Measurements from ENCODE around the gene AK3.
"Not testable (repeated sequence)": the region's sequence is repeated elsewhere in the genome, so short reads cannot be mapped to it uniquely, and the experiment has no call there.

Gene AK3

DNA sequence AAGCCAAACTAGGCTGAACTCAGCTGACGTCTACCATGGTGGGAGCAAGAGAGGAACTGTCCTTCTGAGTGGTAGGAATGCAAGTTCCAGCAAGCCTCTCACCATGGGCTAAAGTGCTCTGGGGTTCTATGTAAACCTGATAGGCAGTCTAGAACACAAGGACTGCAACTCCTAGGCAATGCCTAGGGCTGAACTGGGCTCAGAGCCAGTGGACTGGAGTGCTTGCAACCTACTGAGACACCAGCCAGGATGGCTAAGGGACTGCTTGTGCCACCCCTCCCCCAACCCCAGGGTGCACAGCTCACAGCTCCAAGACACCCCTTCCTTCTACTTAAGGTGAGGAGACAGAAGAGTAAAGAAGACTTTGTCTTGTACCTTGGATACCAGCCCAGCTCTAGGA lies 39.6 kb upstream of the AK3 start:
- TF ChIP-seq, protein P1, sequence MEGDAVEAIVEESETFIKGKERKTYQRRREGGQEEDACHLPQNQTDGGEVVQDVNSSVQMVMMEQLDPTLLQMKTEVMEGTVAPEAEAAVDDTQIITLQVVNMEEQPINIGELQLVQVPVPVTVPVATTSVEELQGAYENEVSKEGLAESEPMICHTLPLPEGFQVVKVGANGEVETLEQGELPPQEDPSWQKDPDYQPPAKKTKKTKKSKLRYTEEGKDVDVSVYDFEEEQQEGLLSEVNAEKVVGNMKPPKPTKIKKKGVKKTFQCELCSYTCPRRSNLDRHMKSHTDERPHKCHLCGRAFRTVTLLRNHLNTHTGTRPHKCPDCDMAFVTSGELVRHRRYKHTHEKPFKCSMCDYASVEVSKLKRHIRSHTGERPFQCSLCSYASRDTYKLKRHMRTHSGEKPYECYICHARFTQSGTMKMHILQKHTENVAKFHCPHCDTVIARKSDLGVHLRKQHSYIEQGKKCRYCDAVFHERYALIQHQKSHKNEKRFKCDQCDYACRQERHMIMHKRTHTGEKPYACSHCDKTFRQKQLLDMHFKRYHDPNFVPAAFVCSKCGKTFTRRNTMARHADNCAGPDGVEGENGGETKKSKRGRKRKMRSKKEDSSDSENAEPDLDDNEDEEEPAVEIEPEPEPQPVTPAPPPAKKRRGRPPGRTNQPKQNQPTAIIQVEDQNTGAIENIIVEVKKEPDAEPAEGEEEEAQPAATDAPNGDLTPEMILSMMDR (IDR thresholded peaks at IDR 0.05; ENCODE audit: control insufficient read depth, extremely low read depth, insufficient read depth) = no peak
- DNase-seq (ENCODE audit: low read depth) = no peak
- H3K4me3 ChIP-seq (ENCODE audit: low read depth, low read length) = no peak overlapping the region

- DNase-seq (ENCODE audit: low read depth); H3K4me3 ChIP-seq (ENCODE audit: low read depth, low read length): not testable (repeated sequence)
Observed at GRCh38 chr9:4774958-4775357, 34.0 kb upstream of the AK3 start.

- TF ChIP-seq, protein P1 (IDR thresholded peaks at IDR 0.05; ENCODE audit: control insufficient read depth, extremely low read depth, insufficient read depth) = no peak
- H3K4me3 ChIP-seq (ENCODE audit: low read depth, low read length) = no peak overlapping the region
- DNase-seq (ENCODE audit: low read depth) = no peak
Observed at GRCh38 chr9:4774209-4774608, 33.2 kb upstream of the AK3 start.

GRCh38 chr9:4771788-4772187 lies 30.8 kb upstream of the AK3 start:
- H3K4me3 ChIP-seq (ENCODE audit: low read depth, low read length) = no peak overlapping the region
- no peak for DNase-seq (ENCODE audit: low read depth)
- TF ChIP-seq, protein P1 (IDR thresholded peaks at IDR 0.05; ENCODE audit: control insufficient read depth, extremely low read depth, insufficient read depth) = no peak

DNA sequence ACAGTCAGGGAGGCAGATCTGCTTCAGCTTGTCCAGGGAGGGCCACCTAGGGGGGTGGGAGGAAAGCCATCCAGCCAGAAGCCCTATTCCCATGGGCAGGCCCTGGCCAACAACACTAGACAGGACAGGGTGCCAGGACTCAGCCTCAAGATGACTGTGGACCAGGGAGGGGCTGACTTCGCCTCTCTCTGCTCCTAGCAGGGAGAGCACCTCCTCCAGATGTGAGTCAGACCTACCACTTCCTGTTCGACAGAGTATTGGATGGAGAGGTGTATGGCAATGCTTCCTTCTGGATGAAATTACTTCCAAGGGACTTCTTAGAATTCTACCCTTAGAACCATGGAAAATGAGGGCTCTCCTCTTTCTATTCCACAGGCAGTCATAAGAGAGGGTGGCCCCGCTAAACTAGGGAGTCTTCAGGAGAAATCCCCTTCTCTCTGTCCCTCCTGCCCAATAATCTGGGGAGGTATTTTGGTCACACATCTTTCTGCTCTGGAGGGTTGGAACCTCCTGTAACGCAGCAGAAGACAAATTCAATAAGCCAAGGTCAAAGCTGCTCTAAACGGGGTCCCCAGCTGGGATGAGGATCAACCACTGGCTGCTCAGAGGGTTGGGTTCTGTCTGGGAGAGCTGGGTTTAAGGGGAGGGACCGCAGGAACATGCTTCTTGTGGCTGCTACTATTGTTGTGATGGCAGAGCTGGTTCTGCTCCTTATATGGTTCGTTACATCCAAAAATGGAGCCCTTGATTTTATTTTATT lies 28.5 kb upstream of the AK3 start:
- DNase-seq (ENCODE audit: low read depth) = no peak

DNA sequence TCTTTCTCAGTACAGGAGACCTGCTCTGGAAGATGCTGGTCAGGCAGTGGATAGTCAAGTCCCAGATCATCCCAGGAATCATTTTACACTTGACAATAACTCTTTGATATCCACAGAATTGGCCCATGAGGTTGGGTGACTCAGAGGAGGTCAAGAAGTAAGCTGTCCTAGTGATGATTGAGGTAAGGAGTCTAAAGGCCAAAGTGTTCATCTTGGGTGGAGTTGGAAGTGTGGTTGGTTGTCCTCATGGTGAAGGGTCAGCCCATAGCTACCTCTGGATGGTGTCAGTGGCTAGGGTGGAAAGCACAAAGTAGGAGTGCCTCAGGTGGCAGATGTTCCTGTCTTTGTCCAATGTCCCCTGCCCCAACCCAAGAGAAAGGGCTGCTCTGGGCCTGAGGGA lies 27.7 kb upstream of the AK3 start:
- TF ChIP-seq, protein P1 (IDR thresholded peaks at IDR 0.05; ENCODE audit: control insufficient read depth, extremely low read depth, insufficient read depth) = no peak
- no peak for DNase-seq (ENCODE audit: low read depth)
- no peak overlapping the region for H3K4me3 ChIP-seq (ENCODE audit: low read depth, low read length)

More for the DNA sequence above, 28.5 kb upstream of the AK3 start:
- no peak overlapping the region for H3K4me3 ChIP-seq (ENCODE audit: low read depth, low read length)
- TF ChIP-seq, protein P1 (IDR thresholded peaks at IDR 0.05; ENCODE audit: control insufficient read depth, extremely low read depth, insufficient read depth) = no peak

GRCh38 chr9:4764033-4764432 lies 23.0 kb upstream of the AK3 start:
- H3K4me3 ChIP-seq (ENCODE audit: low read depth, low read length) = no peak overlapping the region
- DNase-seq (ENCODE audit: low read depth) = no peak
- TF ChIP-seq, protein P1 (IDR thresholded peaks at IDR 0.05; ENCODE audit: control insufficient read depth, extremely low read depth, insufficient read depth) = no peak

All from LNCaP clone FGC (cell line).